ENCODE results near the gene IFT81.
A peak's percentile ranks its signal among the peaks of the same experiment; 100 is the strongest.
"Not testable (repeated sequence)": the region's sequence is repeated elsewhere in the genome, so short reads cannot be mapped to it uniquely, and the experiment has no call there.

The IFT81 gene

GRCh38 chr12:110107369-110108281 is 16.5 kb upstream of the IFT81 start:
- DNase-seq (ENCODE audit: low read depth), result peak; percentile 97

DNA sequence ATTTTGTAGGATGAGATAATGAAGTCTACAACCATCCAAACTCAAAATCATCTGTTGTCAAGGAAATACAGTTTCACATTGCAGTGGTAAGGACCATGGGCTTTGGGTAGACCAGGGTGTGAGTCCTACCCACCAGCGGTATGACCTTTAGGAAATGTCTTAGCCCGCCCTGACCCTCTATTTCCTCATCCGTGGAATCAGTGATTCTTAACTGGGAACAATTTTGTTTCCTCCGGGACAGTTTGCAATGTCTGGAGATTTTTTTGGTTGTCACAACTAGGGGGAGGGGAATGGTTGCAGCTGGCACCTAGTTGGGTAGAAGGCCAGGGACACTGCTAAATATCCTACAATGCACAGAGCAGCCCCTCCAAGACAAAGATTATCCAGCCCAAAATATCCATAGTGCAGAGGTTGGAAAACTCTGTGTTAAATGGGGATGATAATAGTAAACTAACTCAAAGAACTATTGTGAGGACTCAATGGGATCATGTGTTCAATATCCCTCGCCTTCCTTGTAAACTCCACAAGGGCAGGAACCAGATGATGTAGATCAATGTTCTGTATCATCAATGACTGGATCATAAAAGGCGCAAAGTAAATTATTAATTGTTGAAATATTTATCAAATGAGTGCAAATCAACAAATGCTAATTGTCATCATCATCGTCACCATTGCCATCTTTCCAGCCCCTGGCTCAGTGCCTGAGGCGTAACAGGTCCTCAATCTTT is 15.7 kb upstream of the IFT81 start:
- DNase-seq (ENCODE audit: low read depth), result no peak

GRCh38 chr12:110109037-110109836 is 14.9 kb upstream of the IFT81 start:
- peak; percentile 99 for DNase-seq (ENCODE audit: low read depth)

DNA sequence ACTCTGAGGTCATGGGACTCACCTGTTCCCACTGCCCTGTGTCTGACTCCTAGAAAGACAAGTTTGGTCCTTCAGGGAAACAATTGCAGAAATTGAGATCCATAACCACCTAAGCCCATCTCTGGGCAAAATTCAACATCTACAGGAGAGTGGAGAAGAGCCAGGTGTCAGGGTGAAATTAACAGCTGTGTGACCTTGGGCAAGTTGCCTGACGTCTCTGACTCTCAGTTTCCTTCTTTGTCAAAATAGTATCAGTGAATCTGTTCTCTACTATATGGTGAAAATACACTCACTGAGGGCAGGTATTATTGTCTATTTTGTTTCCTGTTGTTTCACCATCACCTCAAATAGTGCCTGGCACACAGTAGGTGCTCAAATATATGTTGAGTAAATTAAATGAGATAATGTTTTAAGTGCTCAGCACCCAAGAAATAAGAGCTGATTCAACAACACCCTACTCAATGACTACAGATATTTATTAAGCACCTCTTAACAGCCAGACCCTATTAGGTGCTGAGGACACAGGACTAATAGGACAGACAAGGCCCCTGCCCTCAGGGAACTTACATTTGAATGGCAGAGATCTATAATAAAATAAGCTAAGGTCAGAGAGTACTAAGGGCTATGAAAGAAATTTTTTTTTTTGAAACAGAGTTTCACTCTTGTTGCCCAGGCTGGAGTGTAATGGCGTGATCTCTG is 14.2 kb upstream of the IFT81 start:
- DNase-seq (ENCODE audit: low read depth), result no peak

DNA sequence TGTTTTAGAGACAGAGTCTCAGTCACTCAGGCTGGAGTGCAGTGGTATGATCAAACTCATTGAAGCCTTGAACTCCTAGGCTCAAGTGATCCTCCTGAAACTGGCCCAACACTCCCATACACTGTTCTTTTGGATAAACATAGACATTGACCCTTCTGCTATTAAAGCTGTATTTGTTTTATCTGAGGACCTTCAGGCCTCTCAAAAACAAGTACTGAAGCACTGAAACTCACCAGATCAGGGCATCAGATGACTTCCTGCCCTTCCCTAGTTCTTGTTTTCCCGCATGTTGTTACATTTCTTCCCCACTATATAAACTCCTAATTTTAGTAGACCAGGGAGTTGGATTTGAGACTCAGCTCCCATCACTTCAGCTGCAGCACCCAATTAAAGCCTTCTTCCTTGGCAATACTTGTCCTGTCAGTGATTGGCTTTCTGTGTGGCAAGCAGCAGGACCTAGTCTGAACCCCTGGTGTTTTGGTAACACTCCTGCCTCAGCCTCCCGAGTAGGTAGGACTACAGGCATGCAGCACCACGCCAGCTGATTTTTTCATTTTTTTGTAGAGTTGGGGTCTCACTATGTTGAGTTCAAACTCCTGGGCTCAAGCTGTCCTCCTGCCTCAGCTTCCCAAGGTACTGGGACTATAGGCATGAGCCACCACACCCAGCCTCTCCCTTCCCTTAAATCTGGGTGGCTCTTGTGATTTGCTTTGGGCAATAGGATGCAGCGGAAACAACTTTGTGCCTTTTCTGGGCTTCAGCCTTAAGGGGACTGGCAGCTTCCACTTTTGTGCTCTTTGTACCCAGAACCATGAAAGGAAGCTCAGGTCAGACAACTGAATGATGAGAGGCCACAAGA is 12.5 kb upstream of the IFT81 start:
- no peak for DNase-seq (ENCODE audit: low read depth)

DNA sequence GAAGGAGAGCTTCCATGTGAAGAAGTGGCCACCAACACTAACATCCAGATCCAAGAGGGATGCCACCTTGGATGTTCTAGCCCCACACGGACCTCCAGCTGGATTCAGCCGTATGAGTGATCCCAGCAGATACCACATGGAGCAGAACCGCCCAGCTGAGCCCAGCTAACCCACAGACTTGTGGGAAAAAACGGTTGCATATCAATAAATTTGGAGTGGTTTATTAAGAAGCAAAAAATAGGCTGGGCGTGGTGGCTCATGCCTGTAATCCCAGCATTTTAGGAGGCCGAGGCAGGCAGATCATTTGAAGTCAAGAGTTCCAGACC is 11.9 kb upstream of the IFT81 start:
- DNase-seq (ENCODE audit: low read depth), result no peak

GRCh38 chr12:110114528-110114937 is 9.6 kb upstream of the IFT81 start:
- DNase-seq (ENCODE audit: low read depth), result no peak

DNA sequence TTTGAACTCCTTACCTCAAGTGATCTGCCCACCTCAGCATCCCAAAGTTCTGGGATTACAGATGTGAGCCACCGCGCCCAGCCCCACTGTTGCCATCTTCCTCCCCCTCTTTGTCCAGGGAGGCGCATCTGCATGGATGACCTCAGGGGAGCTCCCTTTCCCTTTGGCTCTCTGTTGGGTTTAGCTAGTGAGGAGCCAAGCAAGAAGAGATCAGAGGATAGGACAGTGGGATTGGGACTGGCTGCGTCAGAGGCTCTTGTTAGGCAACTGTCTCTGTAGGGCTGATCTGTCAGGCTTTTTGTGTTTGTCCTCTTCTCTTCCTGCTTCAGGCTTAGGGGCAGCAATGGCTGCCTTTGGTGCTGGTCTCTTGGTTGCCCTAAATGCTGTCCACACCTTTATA is 8.5 kb upstream of the IFT81 start:
- no peak for DNase-seq (ENCODE audit: low read depth)

GRCh38 chr12:110116623-110117022 is 7.5 kb upstream of the IFT81 start:
- DNase-seq (ENCODE audit: low read depth), result no peak

- not testable (repeated sequence) for DNase-seq (ENCODE audit: low read depth)
Observed at GRCh38 chr12:110117210-110117609, 6.9 kb upstream of the IFT81 start.

DNA sequence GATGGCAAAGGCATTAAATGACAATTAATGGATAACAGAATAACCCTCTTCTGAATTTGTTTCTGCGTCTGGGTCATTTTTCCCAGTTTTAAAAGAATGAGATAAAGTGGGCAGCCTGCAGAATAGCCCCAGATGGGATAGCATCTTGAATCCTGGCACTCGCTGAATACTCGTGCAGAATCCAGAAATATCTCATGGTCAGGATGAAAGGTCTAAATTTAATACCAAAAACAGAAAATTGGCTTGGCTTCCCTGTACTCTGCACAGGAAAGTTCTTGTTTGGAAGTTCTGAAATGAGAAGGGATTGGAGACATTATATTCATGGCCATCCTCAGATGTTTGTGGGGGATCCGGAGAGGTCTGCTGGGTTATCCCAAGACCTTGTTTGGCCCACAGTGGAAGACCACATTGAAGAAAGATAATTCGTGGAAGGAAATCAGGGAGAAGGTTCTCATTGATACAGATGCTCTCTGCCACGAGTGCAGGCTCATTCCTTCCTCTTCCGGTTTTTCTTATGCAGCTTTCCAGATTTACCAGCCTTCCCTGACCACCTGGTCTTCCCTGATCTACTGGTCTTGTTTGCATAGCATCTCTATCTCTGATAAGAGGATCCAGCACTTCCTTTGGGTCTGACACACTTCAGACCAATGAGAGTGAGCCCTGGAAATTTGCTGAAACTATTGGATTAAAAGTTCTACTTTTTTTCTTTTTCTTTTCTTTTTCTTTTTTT is 6.0 kb upstream of the IFT81 start:
- no peak for DNase-seq (ENCODE audit: low read depth)

- DNase-seq (ENCODE audit: low read depth), result no peak
Observed at GRCh38 chr12:110122929-110123328, 1.2 kb upstream of the IFT81 start.

DNA sequence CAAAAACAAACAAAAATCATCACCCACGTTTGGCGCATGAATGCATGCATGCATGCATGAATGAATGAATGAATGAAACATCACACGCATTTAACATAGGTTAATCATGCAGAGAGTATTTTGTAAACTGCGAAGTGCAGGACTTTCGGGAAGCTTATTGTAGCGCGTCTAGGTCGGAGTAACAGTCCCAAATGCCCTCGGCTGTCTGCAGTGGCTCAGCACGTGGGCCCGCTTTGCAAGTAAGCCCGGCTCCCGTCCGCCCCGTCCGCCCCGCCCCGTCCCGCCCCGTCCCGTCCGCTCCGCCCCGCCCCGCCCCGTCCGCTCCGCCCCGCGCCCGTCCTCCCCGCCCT is 263 bp upstream of the IFT81 start:
- DNase-seq (ENCODE audit: low read depth), result no peak

GRCh38 chr12:110126557-110126956 is 2.4 kb downstream of the IFT81 start:
- no peak for DNase-seq (ENCODE audit: low read depth)

GRCh38 chr12:110134691-110135411 is 10.7 kb downstream of the IFT81 start:
- peak; percentile 64 for DNase-seq (ENCODE audit: low read depth)

GRCh38 chr12:110135806-110136205 is 11.6 kb downstream of the IFT81 start:
- no peak for DNase-seq (ENCODE audit: low read depth)

DNA sequence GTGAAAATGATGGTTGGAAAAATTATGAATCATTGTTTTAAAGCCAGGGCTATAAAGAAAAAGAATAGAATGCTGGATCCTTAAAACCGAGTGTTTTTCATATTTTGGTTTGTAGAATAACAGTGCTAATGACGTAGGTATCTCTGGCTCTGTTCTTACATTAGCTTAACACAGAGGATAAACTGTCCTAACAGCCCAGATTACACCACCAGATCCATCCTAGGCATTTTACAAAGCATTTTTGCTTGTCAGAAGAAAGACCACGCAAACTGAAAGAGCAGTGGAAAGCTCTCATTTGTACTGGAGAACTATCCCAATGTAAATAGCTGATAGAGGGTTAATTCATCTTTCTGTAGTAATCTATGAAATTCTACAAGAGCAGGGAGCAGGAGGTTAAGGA is 13.6 kb downstream of the IFT81 start:
- no peak for DNase-seq (ENCODE audit: low read depth)

- peak; percentile 30 for DNase-seq (ENCODE audit: low read depth)
Observed at GRCh38 chr12:110141389-110141788, 17.2 kb downstream of the IFT81 start.

GRCh38 chr12:110146986-110147385 is 22.8 kb downstream of the IFT81 start:
- DNase-seq (ENCODE audit: low read depth), result no peak
